ENCODE results near the gene PPP1R37.

The PPP1R37 gene

DNA sequence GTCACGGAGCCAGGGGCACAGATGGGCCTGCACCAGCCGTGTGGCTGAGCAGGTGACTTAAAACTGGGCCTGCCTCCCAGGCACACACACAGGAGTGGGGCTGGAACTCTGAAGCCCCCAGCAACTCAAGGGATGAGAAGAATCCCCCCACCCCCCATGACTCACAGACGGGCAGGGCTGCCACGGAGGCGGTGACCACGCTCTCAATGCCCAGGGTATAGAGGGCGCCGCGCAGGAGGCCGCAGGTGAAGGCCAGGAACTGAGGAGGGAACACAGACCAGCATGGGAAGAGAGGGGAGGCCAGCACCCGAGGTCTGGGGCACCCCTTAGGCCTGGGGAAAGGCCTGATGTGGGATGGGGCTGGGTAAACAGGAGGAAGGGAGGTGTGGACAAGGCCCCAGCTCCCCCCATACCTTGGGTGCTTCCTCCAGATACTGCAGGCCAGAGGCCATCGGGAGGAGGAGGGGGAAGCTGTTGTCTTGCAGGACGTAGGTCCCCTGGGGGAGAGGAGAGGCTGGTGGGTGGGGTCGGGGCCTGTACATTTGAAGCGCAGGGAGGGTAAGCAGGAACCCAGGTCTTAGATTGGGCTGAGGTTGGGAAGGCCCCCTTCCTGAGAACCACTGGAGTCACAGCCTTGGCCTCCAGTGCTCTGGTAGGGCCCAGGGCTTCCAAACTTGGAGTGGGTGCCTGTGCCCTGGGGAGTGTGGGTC, 70.9 kb downstream of the PPP1R37 start:
- no peak overlapping the region for H3K27ac ChIP-seq

DNA sequence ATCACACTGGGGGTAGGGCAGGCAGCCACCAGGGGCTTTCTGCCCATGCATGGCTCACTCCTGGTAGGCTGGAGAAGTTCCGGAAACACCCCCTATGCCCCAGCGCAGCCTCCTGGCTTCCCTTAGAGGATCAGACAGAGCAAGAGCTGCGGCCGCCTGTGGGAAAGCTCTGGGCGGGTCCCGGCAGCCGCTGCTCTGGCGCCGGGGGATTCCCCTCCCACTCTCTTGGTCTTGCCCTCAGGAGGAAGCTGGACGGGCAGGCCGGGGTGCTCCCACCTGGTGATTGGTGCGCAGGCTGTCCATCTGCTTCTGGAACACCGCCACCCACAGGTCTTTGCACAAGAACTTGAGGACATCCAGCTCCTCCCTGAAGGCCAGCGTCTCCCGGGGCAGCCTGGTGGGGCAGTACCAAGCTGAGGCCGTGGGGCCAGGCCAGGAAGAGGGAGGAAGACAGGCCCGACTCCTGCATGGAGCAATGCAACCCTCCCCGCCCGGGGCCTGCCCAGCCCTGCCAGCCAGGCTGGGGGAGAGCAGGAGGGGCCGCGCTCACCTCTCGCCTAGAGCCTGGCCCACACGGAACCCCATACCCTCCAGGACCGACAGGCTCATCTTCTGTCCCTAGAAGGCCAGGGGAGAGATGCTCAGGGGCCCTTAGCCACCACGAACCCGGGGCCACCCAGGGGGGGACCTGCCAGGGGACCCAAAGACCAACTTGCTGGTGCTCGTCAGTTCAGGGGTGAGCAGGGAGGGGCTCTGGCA, 71.8 kb downstream of the PPP1R37 start:
- no peak overlapping the region for H3K27ac ChIP-seq
- no peak for TF ChIP-seq ZFX (IDR thresholded peaks at IDR 0.05)
- TF ChIP-seq, protein P1, sequence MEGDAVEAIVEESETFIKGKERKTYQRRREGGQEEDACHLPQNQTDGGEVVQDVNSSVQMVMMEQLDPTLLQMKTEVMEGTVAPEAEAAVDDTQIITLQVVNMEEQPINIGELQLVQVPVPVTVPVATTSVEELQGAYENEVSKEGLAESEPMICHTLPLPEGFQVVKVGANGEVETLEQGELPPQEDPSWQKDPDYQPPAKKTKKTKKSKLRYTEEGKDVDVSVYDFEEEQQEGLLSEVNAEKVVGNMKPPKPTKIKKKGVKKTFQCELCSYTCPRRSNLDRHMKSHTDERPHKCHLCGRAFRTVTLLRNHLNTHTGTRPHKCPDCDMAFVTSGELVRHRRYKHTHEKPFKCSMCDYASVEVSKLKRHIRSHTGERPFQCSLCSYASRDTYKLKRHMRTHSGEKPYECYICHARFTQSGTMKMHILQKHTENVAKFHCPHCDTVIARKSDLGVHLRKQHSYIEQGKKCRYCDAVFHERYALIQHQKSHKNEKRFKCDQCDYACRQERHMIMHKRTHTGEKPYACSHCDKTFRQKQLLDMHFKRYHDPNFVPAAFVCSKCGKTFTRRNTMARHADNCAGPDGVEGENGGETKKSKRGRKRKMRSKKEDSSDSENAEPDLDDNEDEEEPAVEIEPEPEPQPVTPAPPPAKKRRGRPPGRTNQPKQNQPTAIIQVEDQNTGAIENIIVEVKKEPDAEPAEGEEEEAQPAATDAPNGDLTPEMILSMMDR (conservative IDR thresholded peaks at IDR 0.05), result no peak

More for the DNA sequence above, 70.9 kb downstream of the PPP1R37 start:
- no peak for TF ChIP-seq ZFX (IDR thresholded peaks at IDR 0.05)
- TF ChIP-seq, protein P1 (conservative IDR thresholded peaks at IDR 0.05), result no peak

DNA sequence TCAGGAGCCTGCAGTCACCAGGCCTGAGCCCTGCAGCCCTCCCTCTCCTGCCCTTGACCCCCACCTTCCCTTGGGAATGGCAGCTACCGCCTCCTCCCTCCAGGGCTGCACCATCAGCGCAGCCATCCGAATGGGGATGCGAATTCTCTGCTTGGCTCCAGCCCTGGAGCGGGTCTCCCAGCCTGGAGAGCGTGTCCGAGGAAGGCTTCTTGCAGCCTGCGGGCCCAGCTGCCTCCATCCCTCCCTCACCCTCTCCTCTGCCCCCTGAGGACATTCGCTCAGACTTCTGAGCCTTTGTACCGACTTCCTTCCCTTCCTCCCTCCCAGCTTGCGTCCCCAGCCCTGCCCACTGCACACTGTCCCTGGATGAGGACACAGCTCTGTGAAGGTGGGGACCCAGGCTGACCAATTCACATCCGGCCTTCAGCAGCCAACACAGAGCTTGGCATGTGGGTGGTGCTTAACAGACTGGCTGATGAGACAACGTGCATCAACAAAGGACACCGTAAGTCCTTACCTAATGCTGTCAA, 73.8 kb downstream of the PPP1R37 start:
- H3K27ac ChIP-seq, result no peak overlapping the region
- no peak for TF ChIP-seq ZFX (IDR thresholded peaks at IDR 0.05)

DNA sequence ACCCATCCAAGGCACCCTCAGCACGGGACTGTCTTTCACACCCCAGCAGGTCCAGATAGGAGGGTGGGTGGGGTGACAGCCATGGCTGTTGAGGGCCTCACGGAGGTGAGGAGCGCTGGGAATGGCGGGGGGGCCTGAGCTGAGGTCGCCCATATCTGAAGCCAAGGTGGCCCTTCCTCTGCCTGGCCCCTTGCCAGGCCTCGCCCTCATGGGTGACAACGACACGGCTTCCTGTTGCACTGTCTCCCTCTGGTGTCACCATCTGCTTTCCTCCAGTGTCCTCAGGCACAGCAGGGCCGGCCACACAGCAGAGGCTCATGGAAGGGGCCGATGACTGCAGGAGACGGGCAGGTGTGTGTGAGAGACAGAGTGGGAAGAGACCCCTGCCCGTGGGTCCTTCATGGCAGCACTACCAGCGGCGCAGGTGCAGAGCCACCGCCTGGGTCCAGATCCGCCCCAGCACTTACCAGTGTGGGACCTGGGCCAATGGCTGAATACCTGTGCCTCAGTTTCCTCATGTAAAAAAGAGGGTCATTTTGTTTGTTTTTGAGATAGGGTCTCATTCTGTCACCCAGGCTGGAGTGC, 75.9 kb downstream of the PPP1R37 start:
- no peak overlapping the region for H3K27ac ChIP-seq
- TF ChIP-seq, protein P1 (conservative IDR thresholded peaks at IDR 0.05), result no peak
- TF ChIP-seq ZFX (IDR thresholded peaks at IDR 0.05), result no peak

DNA sequence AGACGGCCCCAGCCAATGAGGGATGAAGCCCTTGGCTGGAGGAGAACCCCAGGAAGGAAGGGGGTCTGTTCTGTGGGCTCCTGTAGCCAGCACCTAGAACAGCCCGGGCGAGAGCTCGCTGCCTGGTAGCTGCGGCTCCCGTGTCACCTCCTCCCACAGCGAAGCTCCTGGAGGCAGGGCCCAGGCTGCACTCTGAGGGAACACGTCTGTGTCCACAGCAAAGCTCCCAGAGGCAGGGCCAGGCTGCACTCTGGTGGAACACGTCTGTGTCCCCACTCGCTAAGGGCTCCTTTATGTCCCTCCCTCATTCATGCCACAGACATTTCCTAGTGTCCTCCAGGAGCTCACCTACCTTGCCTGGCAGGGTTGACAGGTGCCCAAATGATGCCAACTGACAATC, 76.6 kb downstream of the PPP1R37 start:
- H3K27ac ChIP-seq, result no peak overlapping the region
- TF ChIP-seq ZFX (IDR thresholded peaks at IDR 0.05), result no peak
- TF ChIP-seq, protein P1 (conservative IDR thresholded peaks at IDR 0.05), result no peak

DNA sequence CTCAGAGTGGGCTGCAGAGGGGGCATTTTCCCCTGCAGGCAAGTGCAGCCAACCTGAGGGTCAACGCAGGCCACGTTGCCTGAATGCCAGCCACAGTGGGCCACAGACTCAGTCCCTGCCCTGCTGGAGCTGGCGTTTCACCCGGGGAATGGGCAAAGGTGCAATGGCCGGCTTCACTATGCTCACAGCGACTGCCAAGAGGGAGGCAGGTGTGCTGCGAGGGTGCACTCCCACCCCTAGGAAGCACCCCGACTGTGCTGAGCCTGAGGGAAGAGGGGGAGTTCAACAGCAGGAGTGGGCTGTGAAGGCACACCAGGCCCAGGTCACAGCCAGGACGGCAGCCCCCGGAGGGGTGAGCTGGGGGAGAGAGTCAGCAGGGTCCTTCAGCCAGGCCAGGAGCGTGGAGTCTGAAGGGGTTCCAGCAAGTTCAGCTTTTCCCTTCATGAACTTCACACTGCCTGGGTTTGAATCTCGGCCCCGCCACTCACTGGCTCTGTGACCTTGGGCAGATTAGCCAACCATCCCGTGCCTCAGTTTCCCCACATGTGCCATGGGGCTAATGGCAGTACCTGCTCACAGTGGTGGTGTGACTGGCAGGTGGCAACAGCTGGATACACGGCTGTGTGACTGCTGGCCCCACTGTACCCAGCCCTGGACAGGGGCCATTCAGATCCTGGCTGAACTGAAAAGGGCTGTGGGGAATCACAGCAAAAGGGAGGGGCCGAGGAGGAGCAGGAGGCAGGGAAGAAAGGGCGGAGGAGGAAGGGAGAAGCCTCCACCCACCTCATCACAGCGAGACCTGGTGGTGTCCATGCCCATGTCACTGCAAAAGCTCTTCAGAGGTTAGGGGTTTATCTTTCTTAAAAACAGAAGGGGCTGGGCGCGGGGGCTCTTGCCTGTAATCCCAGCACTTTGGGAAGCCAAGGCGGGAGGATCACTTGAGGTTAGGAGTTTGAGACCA, 77.4 kb downstream of the PPP1R37 start:
- no peak overlapping the region for H3K27ac ChIP-seq
- TF ChIP-seq, protein P1 (conservative IDR thresholded peaks at IDR 0.05), result no peak
- TF ChIP-seq ZFX (IDR thresholded peaks at IDR 0.05), result no peak

DNA sequence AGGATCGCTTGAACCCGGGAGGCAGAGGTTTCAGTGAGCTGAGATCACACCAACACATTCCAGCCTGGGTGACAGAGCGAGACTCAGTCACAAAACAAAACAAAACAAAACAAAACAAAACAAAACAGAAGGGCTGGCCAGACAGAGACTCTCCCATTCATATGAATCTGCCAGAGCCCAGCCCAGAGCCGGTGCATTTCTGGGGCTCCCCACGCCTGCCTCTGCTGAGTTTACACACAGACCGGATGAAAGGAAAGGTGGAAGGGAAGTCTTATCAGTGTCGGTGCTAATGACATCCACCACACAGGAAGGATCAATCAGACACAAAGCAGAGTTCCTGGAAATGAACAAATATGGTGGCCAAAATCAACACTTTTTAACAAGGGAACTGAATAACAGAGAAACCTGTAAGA, 78.2 kb downstream of the PPP1R37 start:
- no peak overlapping the region for H3K27ac ChIP-seq
- TF ChIP-seq ZFX (IDR thresholded peaks at IDR 0.05), result no peak
- TF ChIP-seq, protein P1 (conservative IDR thresholded peaks at IDR 0.05), result no peak

Measured in C4-2B (cell line).